HepG2 (cell line): ENCODE results near the gene MIA. TPM values are rescaled to one million over a fixed set of nuclear protein-coding genes. Genes with fewer than 3 reads are reported as not detected.

Experiments used
- CHD4 ChIP-seq: fragments of 200-600 bp; sonication (generic); IDR thresholded peaks from 2 replicates; pipeline ENCODE4 v1.7.0; 2017; ENCODE audit warnings: mild to moderate bottlenecking, low read length, borderline replicate concordance
- ELF4 ChIP-seq: sonication (generic); formaldehyde crosslinking; IDR thresholded peaks from 2 replicates; pipeline ENCODE4 v1.5.0; 2020; ENCODE audit warnings: missing genetic modification reagents, mild to moderate bottlenecking, moderate library complexity, borderline replicate concordance
- HNRNPLL ChIP-seq: fragments of 200-400 bp; formaldehyde crosslinking; IDR thresholded peaks from 2 replicates; pipeline ENCODE4 v1.6.1; 2017; ENCODE audit warnings: mild to moderate bottlenecking, low read depth, low read length; ENCODE audit not compliant: poor library complexity, severe bottlenecking
- JUND ChIP-seq: sonication (generic); formaldehyde crosslinking; IDR thresholded peaks from 2 replicates; pipeline ENCODE4 v1.8.0; 2022; ENCODE audit warnings: mild to moderate bottlenecking, missing genetic modification reagents
- KLF13 ChIP-seq: sonication (generic); formaldehyde crosslinking; IDR thresholded peaks from 2 replicates; pipeline ENCODE4 v1.4.0; 2020; ENCODE audit warnings: mild to moderate bottlenecking, missing genetic modification reagents
- MTF2 ChIP-seq: sonication (generic); formaldehyde crosslinking; IDR thresholded peaks from 2 replicates; pipeline ENCODE4 v1.5.0; 2020; ENCODE audit warnings: missing genetic modification reagents, borderline replicate concordance
- NFIB ChIP-seq: sonication (generic); formaldehyde crosslinking; IDR thresholded peaks from 2 replicates; pipeline ENCODE4 v1.9.0; 2021; ENCODE audit warnings: missing genetic modification reagents, mild to moderate bottlenecking, borderline replicate concordance
- PHF20 ChIP-seq: sonication (generic); formaldehyde crosslinking; IDR thresholded peaks from 2 replicates; pipeline ENCODE4 v1.5.0; 2020; ENCODE audit warnings: mild to moderate bottlenecking, missing genetic modification reagents
- RERE ChIP-seq: IDR thresholded peaks from 2 replicates; pipeline ENCODE4 v1.6.1; 2016; ENCODE audit warnings: low read depth, missing genetic modification reagents, missing compliant biosample characterization
- SIN3B ChIP-seq: fragments of 150-350 bp; IDR thresholded peaks from 2 replicates; pipeline ENCODE4 v1.6.1; 2014; ENCODE audit warnings: low read length
- SP140L ChIP-seq: sonication (generic); formaldehyde crosslinking; IDR thresholded peaks from 2 replicates; pipeline ENCODE4 v1.4.0; 2020; ENCODE audit warnings: missing genetic modification reagents, borderline replicate concordance
- SUZ12 ChIP-seq: fragments of 150-350 bp; IDR thresholded peaks from 2 replicates; pipeline ENCODE4 v1.6.1; 2014; ENCODE audit warnings: low read depth, low read length
- TOE1 ChIP-seq: sonication (generic); formaldehyde crosslinking; IDR thresholded peaks from 2 replicates; pipeline ENCODE4 v1.4.0; 2020; ENCODE audit warnings: mild to moderate bottlenecking, missing genetic modification reagents
- U2AF2 ChIP-seq: fragments of 200-400 bp; formaldehyde crosslinking; IDR thresholded peaks from 2 replicates; pipeline ENCODE4 v1.6.1; 2017; ENCODE audit warnings: low read depth, mild to moderate bottlenecking, low read length
- ZNF20 ChIP-seq: sonication (generic); formaldehyde crosslinking; IDR thresholded peaks from 2 replicates; pipeline ENCODE4 v1.4.0; 2020; ENCODE audit warnings: mild to moderate bottlenecking, moderate library complexity, missing genetic modification reagents
- ZNF225 ChIP-seq: sonication (generic); formaldehyde crosslinking; IDR thresholded peaks from 2 replicates; pipeline ENCODE4 v1.4.0; 2020; ENCODE audit warnings: mild to moderate bottlenecking, missing genetic modification reagents
- ZNF335 ChIP-seq: sonication (generic); formaldehyde crosslinking; IDR thresholded peaks from 2 replicates; pipeline ENCODE4 v1.4.0; 2020; ENCODE audit warnings: missing genetic modification reagents
- ZNF567 ChIP-seq: sonication (generic); formaldehyde crosslinking; IDR thresholded peaks from 2 replicates; pipeline ENCODE4 v1.8.1; 2023; ENCODE audit warnings: mild to moderate bottlenecking, missing genetic modification reagents, borderline replicate concordance
- polyA plus RNA-seq, 8 experiments: library from polyadenylated mRNA; depleted of rRNA in 3 of 8; stranded (reverse) in 7 of 8; unstranded in 1 of 8; fragments of >200 nt; fragmentation: Illumina TruSeq in 4 of 8; extraction: Trizol in 4 of 8; gene quantifications; 2 replicates each; pipeline versions ENCODE4 v1.2.1 to v1.2.3, GENCODE V29; 2011 to 2016; ENCODE audit warnings: low read depth in 4 of 8, missing spikeins in 1 of 8, mixed read lengths in 1 of 8; ENCODE audit not compliant: insufficient read depth in 1 of 8
- total RNA-seq, 5 experiments: library from RNA; depleted of rRNA; stranded (reverse); fragments of >200 nt; fragmentation: Illumina TruSeq; extraction: Trizol; gene quantifications; 2 replicates each; pipeline ENCODE4 v1.2.3, GENCODE V29; 2016; ENCODE audit warnings: low read depth in 1 of 5
- TF ChIP-seq, protein P1 (sequence below): IDR thresholded peaks from 2 replicates; pipeline ENCODE4 v1.6.1; 2018; ENCODE audit warnings: missing genetic modification reagents, mild to moderate bottlenecking, missing compliant biosample characterization
- TF ChIP-seq, protein P2 (sequence below): sonication (generic); formaldehyde crosslinking; IDR thresholded peaks from 2 replicates; pipeline ENCODE4 v1.4.0; 2020; ENCODE audit warnings: mild to moderate bottlenecking, missing genetic modification reagents, borderline replicate concordance
- TF ChIP-seq, protein P3 (sequence below): fragments of 450-650 bp; IDR thresholded peaks from 2 replicates; pipeline ENCODE4 v1.6.1; 2017

The MIA gene
- total and polyA plus RNA-seq, 2 of the 13 experiments (the other 11 are each of a cell fraction or from before 2014, with no cell fraction given) = 0.61 TPM; not detected in 1

DNA sequence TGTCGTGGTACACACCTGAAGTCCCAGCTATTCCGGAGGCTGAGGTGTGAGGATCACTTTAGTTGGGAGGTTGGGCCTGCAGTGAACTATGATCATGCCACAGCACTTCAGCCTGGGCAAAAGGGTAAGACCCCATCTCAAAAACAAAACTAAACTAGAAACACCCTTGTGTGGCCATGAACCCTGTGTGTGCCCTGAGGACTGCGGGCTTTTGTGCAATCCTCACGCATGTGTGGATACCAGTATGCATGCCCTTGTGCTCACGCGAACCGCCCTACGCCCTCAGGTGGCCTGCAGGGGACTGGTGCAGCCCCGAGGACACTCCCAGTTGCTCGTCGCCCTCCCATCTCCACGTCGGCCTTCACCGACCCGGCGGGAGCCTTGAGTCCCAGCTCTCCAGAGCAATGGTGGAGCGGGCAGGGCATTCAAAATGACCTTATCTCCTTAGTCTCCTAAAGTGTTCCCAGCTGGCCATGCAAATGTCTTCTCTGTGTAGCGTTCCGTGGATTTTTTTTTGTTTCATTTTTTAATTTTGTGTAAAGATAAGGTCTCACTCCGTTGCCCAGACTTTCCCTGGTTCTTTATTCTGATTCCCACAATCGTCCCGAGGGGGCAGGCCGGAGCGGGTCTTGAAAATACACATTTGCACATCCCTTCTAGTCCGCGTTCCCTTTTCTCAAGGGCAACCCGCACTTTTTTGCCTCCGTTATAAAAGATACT is 22.8 kb downstream of the MIA start (continued):
- no peak for TF ChIP-seq ZNF225
- no peak for TF ChIP-seq MTF2 (CRISPR knock-in tag)
- no peak for TF ChIP-seq JUND (CRISPR knock-in tag)
- no peak for TF ChIP-seq SUZ12
- no peak; the same call in 1 of the 2 replicates for TF ChIP-seq TOE1
- TF ChIP-seq NFIB = no peak
- TF ChIP-seq HNRNPLL = no peak
- no peak for TF ChIP-seq ZNF20
- TF ChIP-seq PHF20 (CRISPR knock-in tag) = no peak
- TF ChIP-seq U2AF2 = no peak
- TF ChIP-seq, protein P1, sequence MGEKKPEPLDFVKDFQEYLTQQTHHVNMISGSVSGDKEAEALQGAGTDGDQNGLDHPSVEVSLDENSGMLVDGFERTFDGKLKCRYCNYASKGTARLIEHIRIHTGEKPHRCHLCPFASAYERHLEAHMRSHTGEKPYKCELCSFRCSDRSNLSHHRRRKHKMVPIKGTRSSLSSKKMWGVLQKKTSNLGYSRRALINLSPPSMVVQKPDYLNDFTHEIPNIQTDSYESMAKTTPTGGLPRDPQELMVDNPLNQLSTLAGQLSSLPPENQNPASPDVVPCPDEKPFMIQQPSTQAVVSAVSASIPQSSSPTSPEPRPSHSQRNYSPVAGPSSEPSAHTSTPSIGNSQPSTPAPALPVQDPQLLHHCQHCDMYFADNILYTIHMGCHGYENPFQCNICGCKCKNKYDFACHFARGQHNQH (CRISPR knock-in tag) = peak; percentile 45
- TF ChIP-seq ZNF335 = no peak
- no peak for TF ChIP-seq RERE (CRISPR knock-in tag)
- no peak for TF ChIP-seq SP140L (CRISPR knock-in tag)
- no peak for TF ChIP-seq ZNF567 (CRISPR knock-in tag)
- TF ChIP-seq, protein P2, sequence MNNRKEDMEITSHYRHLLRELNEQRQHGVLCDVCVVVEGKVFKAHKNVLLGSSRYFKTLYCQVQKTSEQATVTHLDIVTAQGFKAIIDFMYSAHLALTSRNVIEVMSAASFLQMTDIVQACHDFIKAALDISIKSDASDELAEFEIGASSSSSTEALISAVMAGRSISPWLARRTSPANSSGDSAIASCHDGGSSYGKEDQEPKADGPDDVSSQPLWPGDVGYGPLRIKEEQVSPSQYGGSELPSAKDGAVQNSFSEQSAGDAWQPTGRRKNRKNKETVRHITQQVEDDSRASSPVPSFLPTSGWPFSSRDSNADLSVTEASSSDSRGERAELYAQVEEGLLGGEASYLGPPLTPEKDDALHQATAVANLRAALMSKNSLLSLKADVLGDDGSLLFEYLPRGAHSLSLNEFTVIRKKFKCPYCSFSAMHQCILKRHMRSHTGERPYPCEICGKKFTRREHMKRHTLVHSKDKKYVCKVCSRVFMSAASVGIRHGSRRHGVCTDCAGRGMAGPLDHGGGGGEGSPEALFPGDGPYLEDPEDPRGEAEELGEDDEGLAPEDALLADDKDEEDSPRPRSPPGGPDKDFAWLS (CRISPR knock-in tag) = no peak
- TF ChIP-seq, protein P3, sequence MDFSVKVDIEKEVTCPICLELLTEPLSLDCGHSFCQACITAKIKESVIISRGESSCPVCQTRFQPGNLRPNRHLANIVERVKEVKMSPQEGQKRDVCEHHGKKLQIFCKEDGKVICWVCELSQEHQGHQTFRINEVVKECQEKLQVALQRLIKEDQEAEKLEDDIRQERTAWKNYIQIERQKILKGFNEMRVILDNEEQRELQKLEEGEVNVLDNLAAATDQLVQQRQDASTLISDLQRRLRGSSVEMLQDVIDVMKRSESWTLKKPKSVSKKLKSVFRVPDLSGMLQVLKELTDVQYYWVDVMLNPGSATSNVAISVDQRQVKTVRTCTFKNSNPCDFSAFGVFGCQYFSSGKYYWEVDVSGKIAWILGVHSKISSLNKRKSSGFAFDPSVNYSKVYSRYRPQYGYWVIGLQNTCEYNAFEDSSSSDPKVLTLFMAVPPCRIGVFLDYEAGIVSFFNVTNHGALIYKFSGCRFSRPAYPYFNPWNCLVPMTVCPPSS = no peak
- no peak for TF ChIP-seq KLF13 (CRISPR knock-in tag)
- TF ChIP-seq SIN3B = no peak
- TF ChIP-seq CHD4 = no peak
- TF ChIP-seq ELF4 (CRISPR knock-in tag) = no peak
